Effector memory CD4-positive, alpha-beta T cell (primary cell): Measurements from ENCODE around the gene PNPO.
"Not testable (repeated sequence)": the region's sequence is repeated elsewhere in the genome, so short reads cannot be mapped to it uniquely, and the experiment has no call there.

ENCODE experiments used
- DNase-seq, 3 donors: peaks; one replicate each; pipeline ENCODE4 v3.0.0-alpha.2; 2020
- H3K27ac ChIP-seq: 2 replicates; pipeline ENCODE4 v1.7.0; 2013; ENCODE audit warnings: mild to moderate bottlenecking, low read length, moderate library complexity; ENCODE audit not compliant: insufficient read depth, poor library complexity, severe bottlenecking
- H3K27me3 ChIP-seq: replicated peaks from 2 replicates; pipeline ENCODE4 v1.7.0; 2013; ENCODE audit warnings: mild to moderate bottlenecking, low read length; ENCODE audit not compliant: insufficient read depth, control insufficient read depth, poor library complexity, severe bottlenecking
- H3K36me3 ChIP-seq: 2 replicates; pipeline ENCODE4 v1.7.0; 2013; ENCODE audit warnings: mild to moderate bottlenecking, low read length, moderate library complexity; ENCODE audit not compliant: control insufficient read depth, insufficient read depth
- H3K4me1 ChIP-seq: 2 replicates; pipeline ENCODE4 v1.7.0; 2013; ENCODE audit warnings: low read length, mild to moderate bottlenecking; ENCODE audit not compliant: control insufficient read depth, insufficient read depth, poor library complexity, severe bottlenecking
- H3K4me3 ChIP-seq: 2 replicates; pipeline ENCODE4 v1.7.0; 2013; ENCODE audit warnings: low read length, low read depth, mild to moderate bottlenecking; ENCODE audit not compliant: insufficient read depth, poor library complexity, severe bottlenecking
- H3K9me3 ChIP-seq: 2 replicates; pipeline ENCODE4 v1.7.0; 2013; ENCODE audit warnings: mild to moderate bottlenecking, low read length, moderate library complexity; ENCODE audit not compliant: control insufficient read depth

The PNPO gene

GRCh38 chr17:47987240-47987835 is 46.0 kb downstream of the PNPO start:
- no peak for DNase-seq
- peaks cover 15% of the 10 kb centered on the region for H3K36me3 ChIP-seq
- no peaks in the 10 kb centered on the region for H3K9me3 ChIP-seq
- no peak overlapping the region for H3K27ac ChIP-seq
- no peaks in the 10 kb centered on the region for H3K4me1 ChIP-seq
- no peaks in the 10 kb centered on the region for H3K27me3 ChIP-seq
- H3K4me3 ChIP-seq: no peak overlapping the region

- not testable (repeated sequence) for H3K9me3 ChIP-seq, H3K4me3 ChIP-seq, H3K27ac ChIP-seq, H3K4me1 ChIP-seq, DNase-seq, H3K36me3 ChIP-seq, H3K27me3 ChIP-seq
Observed at GRCh38 chr17:47988445-47988844, 47.1 kb downstream of the PNPO start.

GRCh38 chr17:47989159-47989558 is 47.8 kb downstream of the PNPO start:
- Histone ChIP-seq H3K27ac (no peak overlapping the region), H3K27me3 (no peaks in the 10 kb centered on the region)
- DNase-seq: no peak

GRCh38 chr17:47989700-47990099 is 48.3 kb downstream of the PNPO start:
- H3K27ac ChIP-seq: no peak overlapping the region
- no peaks in the 10 kb centered on the region for H3K36me3 ChIP-seq
- H3K9me3 ChIP-seq: no peaks in the 10 kb centered on the region
- DNase-seq: no peak
- H3K27me3 ChIP-seq: no peaks in the 10 kb centered on the region
- H3K4me1 ChIP-seq: no peaks in the 10 kb centered on the region
- no peak overlapping the region for H3K4me3 ChIP-seq

More at GRCh38 chr17:47989159-47989558, 47.8 kb downstream of the PNPO start:
- Histone ChIP-seq H3K4me1 (no peaks in the 10 kb centered on the region), H3K36me3 (no peaks in the 10 kb centered on the region), H3K4me3 (no peak overlapping the region), H3K9me3 (no peaks in the 10 kb centered on the region)

- no peak overlapping the region for H3K27ac ChIP-seq
- H3K4me1 ChIP-seq: no peaks in the 10 kb centered on the region
- no peaks in the 10 kb centered on the region for H3K9me3 ChIP-seq
- no peaks in the 10 kb centered on the region for H3K36me3 ChIP-seq
- DNase-seq: no peak
- H3K27me3 ChIP-seq: no peaks in the 10 kb centered on the region
- H3K4me3 ChIP-seq: no peak overlapping the region
Observed at GRCh38 chr17:47990962-47991731, 49.8 kb downstream of the PNPO start.

- DNase-seq: no peak
- no peaks in the 10 kb centered on the region for H3K9me3 ChIP-seq
Observed at GRCh38 chr17:47992216-47992615, 50.8 kb downstream of the PNPO start.

GRCh38 chr17:47993031-47993564 is 51.7 kb downstream of the PNPO start:
- H3K27me3 ChIP-seq: no peaks in the 10 kb centered on the region
- DNase-seq: no peak
- no peaks in the 10 kb centered on the region for H3K4me1 ChIP-seq

More at GRCh38 chr17:47992216-47992615, 50.8 kb downstream of the PNPO start:
- Histone ChIP-seq H3K4me3 (no peak overlapping the region), H3K27ac (no peak overlapping the region), H3K36me3 (no peaks in the 10 kb centered on the region), H3K27me3 (no peaks in the 10 kb centered on the region), H3K4me1 (no peaks in the 10 kb centered on the region)

GRCh38 chr17:47993964-47994363 is 52.6 kb downstream of the PNPO start:
- DNase-seq: no peak
- H3K27me3 ChIP-seq: no peaks in the 10 kb centered on the region
- H3K4me1 ChIP-seq: no peaks in the 10 kb centered on the region
- H3K4me3 ChIP-seq: no peak overlapping the region
- no peak overlapping the region for H3K27ac ChIP-seq
- no peaks in the 10 kb centered on the region for H3K36me3 ChIP-seq
- no peaks in the 10 kb centered on the region for H3K9me3 ChIP-seq

More at GRCh38 chr17:47993031-47993564, 51.7 kb downstream of the PNPO start:
- Histone ChIP-seq H3K36me3 (no peaks in the 10 kb centered on the region), H3K4me3 (no peak overlapping the region), H3K9me3 (no peaks in the 10 kb centered on the region), H3K27ac (no peak overlapping the region)

- no peak for DNase-seq
- H3K4me3 ChIP-seq: no peak overlapping the region
- no peaks in the 10 kb centered on the region for H3K9me3 ChIP-seq
- H3K4me1 ChIP-seq: no peaks in the 10 kb centered on the region
- no peaks in the 10 kb centered on the region for H3K27me3 ChIP-seq
- H3K36me3 ChIP-seq: no peaks in the 10 kb centered on the region
- H3K27ac ChIP-seq: no peak overlapping the region
Observed at GRCh38 chr17:47994724-47995123, 53.4 kb downstream of the PNPO start.

GRCh38 chr17:47995241-47995935 is 54.0 kb downstream of the PNPO start:
- no peak for DNase-seq
- Histone ChIP-seq H3K36me3 (no peaks in the 10 kb centered on the region), H3K27ac (no peak overlapping the region), H3K4me1 (no peaks in the 10 kb centered on the region), H3K4me3 (no peak overlapping the region), H3K9me3 (no peaks in the 10 kb centered on the region), H3K27me3 (no peaks in the 10 kb centered on the region)
